Ascending aorta (tissue), 2 donors: ENCODE measurements around the gene LLGL2. TPM values are rescaled to one million over a fixed set of nuclear protein-coding genes. Genes with fewer than 3 reads are reported as not detected.
A peak's percentile ranks its signal among the peaks of the same experiment; 100 is the strongest.

ENCODE experiments used
- DNase-seq, 2 donors: peaks; one replicate each; pipeline ENCODE4 v3.0.0-alpha.2; 2019; ENCODE audit warnings: low spot score in 2 of 2
- H3K27ac ChIP-seq, 2 donors: fragments of 200-600 bp; sonication (generic); one replicate each; pipeline ENCODE4 v1.5.1; 2016 to 2017; ENCODE audit warnings: mild to moderate bottlenecking in 1 of 2
- H3K27me3 ChIP-seq: fragments of 200-600 bp; sonication (generic); one replicate; pipeline ENCODE4 v1.5.1; 2017
- H3K36me3 ChIP-seq, 2 donors: fragments of 200-600 bp; sonication (generic); one replicate each; pipeline ENCODE4 v1.5.1; 2016
- H3K4me1 ChIP-seq, 2 donors: fragments of 200-600 bp; sonication (generic); one replicate each; pipeline ENCODE4 v1.5.1; 2016 to 2017; ENCODE audit warnings: mild to moderate bottlenecking in 1 of 2
- H3K4me3 ChIP-seq, 2 donors: fragments of 200-600 bp; sonication (generic); one replicate each; pipeline ENCODE4 v1.5.1; 2016 to 2017; ENCODE audit warnings: mild to moderate bottlenecking in 1 of 2
- H3K9me3 ChIP-seq, 2 donors: fragments of 200-600 bp; sonication (generic); one replicate each; pipeline ENCODE4 v1.5.1; 2016
- intact Hi-C: fragments of 100-400 bp; cut with DNase I; formaldehyde crosslinking; loops from one replicate; pipeline ENCODE4 v1.15.1; 2023
- total RNA-seq: library from RNA; depleted of rRNA; stranded (reverse); fragments of >200 nt; gene quantifications from one replicate; pipeline ENCODE4 v1.1.0, GENCODE V29; 2016
- TF ChIP-seq, protein P1 (sequence below), 3 experiments: fragments of 200-600 bp in 2 of 3; fragments of 450-650 bp in 1 of 3; sonication (generic) in 2 of 3; IDR thresholded peaks; one replicate each; pipeline ENCODE4 v1.5.1; 2016 to 2019; ENCODE audit warnings: antibody characterized with exemption in 3 of 3, mild to moderate bottlenecking in 1 of 3, moderate library complexity in 1 of 3

LLGL2 gene
- total RNA-seq, 1 donor from 2014 or later: 41.8 TPM

DNA sequence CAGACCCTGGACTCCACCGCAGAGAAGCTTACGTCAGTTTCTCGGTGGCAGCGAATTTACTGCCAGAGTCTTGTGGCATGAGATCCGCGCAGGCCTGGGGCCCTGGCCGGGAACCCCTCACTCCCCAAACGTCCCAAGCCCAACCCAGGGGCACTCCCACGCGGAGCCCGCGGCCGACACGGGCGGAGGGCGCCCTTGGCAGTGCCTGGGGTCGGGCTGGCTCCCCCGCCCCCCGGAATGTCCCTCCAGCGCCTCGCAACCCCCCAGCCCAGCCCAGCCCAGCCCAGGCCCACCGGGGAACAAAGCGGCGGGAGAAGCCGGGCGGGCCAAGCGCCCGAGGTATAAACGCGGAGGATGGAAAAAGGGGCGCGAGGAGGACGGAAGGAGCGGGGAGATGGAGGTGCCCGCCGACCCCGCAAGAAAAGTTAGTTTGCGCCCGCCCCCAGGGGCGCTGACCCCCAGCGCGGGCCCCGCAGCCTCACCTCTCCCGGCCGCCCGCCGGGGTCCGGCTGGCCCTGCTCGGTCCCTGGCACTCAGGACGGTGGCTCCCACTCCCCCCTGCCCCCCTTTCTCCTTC, 10.5 kb upstream of the LLGL2 start:
- peak overlapping the region; percentile 78 to 82 for H3K4me3 ChIP-seq
- H3K27ac ChIP-seq: peak overlapping the region; percentile 74 to 88
- no peak for DNase-seq
- no peaks in the 10 kb centered on the region for H3K9me3 ChIP-seq
- intact Hi-C loops: loop anchor here (1.0 to 10.0 kb wide), 5 partner anchors 58 to 480 kb away; partner anchors contain the start of genes GRB2 and TMEM94
- no peaks in the 10 kb centered on the region for H3K27me3 ChIP-seq
- TF ChIP-seq, protein P1, sequence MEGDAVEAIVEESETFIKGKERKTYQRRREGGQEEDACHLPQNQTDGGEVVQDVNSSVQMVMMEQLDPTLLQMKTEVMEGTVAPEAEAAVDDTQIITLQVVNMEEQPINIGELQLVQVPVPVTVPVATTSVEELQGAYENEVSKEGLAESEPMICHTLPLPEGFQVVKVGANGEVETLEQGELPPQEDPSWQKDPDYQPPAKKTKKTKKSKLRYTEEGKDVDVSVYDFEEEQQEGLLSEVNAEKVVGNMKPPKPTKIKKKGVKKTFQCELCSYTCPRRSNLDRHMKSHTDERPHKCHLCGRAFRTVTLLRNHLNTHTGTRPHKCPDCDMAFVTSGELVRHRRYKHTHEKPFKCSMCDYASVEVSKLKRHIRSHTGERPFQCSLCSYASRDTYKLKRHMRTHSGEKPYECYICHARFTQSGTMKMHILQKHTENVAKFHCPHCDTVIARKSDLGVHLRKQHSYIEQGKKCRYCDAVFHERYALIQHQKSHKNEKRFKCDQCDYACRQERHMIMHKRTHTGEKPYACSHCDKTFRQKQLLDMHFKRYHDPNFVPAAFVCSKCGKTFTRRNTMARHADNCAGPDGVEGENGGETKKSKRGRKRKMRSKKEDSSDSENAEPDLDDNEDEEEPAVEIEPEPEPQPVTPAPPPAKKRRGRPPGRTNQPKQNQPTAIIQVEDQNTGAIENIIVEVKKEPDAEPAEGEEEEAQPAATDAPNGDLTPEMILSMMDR (IDR thresholded peaks at IDR 0.05): no peak
- peaks cover 0 to 2% of the 10 kb centered on the region in 2 donors for H3K36me3 ChIP-seq
- H3K4me1 ChIP-seq: peaks cover 25 to 47% of the 10 kb centered on the region in 2 donors

DNA sequence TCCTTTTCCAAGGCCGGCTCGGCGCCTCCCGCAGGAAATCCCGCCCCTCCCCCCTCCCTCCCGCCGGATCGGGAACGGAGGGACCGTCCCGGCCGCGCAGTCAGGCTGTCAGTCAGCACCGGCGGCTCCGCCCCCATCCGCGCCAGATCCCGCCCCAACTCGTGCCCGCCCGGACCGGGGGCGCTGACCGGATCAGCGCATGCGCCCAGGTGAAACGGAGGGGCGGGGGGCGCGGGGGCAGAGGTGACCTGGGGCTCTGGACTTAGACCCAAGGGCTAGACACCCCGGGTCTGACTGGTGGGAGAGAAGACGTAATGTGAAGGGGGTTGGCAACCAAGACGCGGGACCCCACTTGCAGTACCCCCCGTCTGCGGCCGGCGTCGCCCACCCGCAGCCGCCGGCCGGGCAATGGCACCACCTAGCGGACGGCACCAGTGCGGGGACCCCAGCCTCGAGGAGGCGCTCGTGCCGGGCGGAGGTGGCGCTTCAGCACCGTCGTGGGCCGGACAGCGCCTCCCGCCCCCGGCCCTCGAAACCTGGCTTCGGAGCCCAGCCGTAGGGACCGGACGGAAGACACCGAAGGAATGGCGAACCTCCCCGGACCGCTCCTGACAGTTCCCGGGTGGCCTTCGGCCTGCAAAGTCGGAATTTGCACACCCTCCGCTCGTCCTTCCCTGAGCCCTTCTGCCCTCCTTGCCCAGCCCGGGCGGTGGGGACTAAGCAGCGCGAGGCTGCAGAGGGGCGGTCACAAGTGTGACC, 9.8 kb upstream of the LLGL2 start, which contains the start of gene CASKIN2:
Gene CASKIN2, minus strand, starts transcription at position 42 of the 759 bp plus-strand sequence. CDS start 1,733 bp downstream, outside the sequence.
- Histone ChIP-seq H3K27ac (peak within 1 kb of the TSS; percentile 74 to 88), H3K4me1 (peaks cover 25 to 41% of the 10 kb centered on the region in 2 donors)
- intact Hi-C loops: loop anchor here (1.0 to 10.0 kb wide), 5 partner anchors 59 to 481 kb away; partner anchors contain the start of genes GRB2 and TMEM94

DNA sequence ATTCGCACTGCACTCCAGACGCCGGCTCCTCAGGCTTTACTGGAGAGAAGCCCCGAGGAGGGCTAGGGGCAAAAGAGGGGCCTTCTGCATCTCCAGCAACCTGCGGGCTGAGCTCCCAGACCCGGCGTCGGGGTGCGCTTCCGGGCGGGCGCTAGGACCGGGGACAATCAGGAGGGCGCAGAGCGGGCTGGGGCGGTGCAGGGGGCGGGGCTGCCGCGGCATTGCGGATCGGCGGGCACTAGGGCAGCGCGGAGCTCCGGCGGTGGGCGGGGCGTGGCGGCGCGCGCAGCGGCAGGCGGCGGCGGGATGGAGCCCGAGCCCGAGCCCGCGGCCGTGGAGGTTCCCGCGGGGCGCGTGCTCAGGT, 9.3 kb upstream of the LLGL2 start, which contains the start of gene TSEN54:
Gene TSEN54, plus strand, starts transcription at position 274 of the 364 bp plus-strand sequence. Its CDS starts 33 bp downstream, at position 307.
- peak within 1 kb of the TSS; percentile 74 to 88 for H3K27ac ChIP-seq
- TF ChIP-seq, protein P1 (IDR thresholded peaks at IDR 0.05): no peak
- no peaks in the 10 kb centered on the region for H3K27me3 ChIP-seq
- peaks cover 0 to 4% of the 10 kb centered on the region in 2 donors for H3K36me3 ChIP-seq
- no peaks in the 10 kb centered on the region for H3K9me3 ChIP-seq
- intact Hi-C loops: loop anchor here (10.0 kb wide), 1 partner anchor 481 kb away; no protein-coding TSS in a partner anchor
- H3K4me1 ChIP-seq: peaks cover 23 to 38% of the 10 kb centered on the region in 2 donors
- DNase-seq: peak; percentile 65 to 96
- peak within 1 kb of the TSS; percentile 78 to 82 for H3K4me3 ChIP-seq

More for the DNA sequence above, 9.8 kb upstream of the LLGL2 start, which contains the start of gene CASKIN2:
- peak; percentile 77 to 96 for DNase-seq
- no peaks in the 10 kb centered on the region for H3K9me3 ChIP-seq
- peak within 1 kb of the TSS; percentile 78 to 82 for H3K4me3 ChIP-seq
- peaks cover 0 to 4% of the 10 kb centered on the region in 2 donors for H3K36me3 ChIP-seq
- TF ChIP-seq, protein P1 (IDR thresholded peaks at IDR 0.05): peak; percentile 99 to 100 (median 99)
- no peaks in the 10 kb centered on the region for H3K27me3 ChIP-seq

DNA sequence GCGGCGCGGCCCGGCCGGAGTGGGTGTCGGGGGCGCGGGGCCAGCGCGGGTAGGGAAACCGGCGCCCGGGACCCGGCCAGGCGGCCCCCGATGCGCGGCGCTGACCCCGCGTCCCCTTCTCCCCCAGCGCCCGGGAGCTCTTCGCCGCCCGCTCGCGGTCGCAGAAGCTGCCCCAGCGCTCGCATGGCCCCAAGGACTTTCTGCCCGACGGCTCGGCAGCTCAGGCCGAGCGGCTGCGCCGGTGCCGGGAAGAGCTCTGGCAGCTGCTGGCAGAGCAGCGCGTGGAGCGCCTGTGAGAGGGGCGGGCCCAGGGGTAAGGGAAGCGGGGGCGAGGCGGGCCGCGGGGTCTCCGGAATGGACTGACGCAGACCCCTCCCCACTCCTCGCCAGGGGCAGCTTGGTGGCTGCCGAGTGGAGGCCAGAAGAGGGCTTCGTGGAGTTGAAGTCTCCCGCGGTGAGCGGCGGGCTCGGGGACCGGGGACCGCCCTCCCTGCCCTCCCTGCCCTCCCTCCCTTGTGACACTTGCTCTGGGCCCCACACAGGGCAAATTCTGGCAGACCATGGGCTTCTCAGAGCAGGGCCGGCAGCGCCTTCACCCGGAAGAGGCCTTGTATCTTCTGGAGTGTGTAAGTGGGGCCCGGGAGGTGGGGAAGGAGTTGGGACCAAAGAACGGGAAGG, 8.7 kb upstream of the LLGL2 start:
- intact Hi-C loops: loop anchor here (10.0 kb wide), 1 partner anchor 482 kb away; no protein-coding TSS in a partner anchor
- DNase-seq: no peak
- Histone ChIP-seq H3K27me3 (no peaks in the 10 kb centered on the region), H3K27ac (peak overlapping the region; percentile 64 to 73), H3K36me3 (peaks cover 0 to 9% of the 10 kb centered on the region in 2 donors), H3K9me3 (no peaks in the 10 kb centered on the region), H3K4me3 (peak overlapping the region; percentile 78 to 82), H3K4me1 (peaks cover 18 to 33% of the 10 kb centered on the region in 2 donors)
- TF ChIP-seq, protein P1 (IDR thresholded peaks at IDR 0.05): no peak

DNA sequence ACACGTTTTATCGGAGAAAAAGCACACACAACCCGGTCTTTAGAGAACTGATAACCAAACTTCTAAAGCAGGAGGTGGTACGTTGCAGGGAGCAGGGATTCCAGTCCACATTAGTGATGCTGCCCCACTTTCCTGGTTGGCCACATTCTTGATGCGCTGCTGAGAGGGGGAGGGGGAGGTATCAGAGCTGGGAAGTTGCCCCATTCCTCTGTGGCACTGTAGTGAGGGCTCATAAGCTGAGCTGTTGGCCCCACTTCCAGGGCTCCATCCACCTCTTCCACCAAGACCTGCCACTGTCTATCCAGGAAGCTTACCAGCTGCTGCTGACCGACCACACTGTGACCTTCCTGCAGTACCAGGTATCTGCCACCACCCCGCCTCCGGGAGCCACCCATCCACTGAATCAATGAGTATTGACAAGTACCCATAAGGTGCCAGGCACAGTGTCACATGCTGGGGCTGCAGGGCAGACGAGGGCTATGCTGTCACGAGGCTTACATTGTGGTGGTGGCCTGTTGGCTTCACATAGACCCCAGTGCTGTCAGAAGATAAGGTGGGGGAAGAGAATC, 8.1 kb upstream of the LLGL2 start:
- DNase-seq: no peak
- peak overlapping the region; percentile 78 to 82 for H3K4me3 ChIP-seq

More for the DNA sequence above, 8.1 kb upstream of the LLGL2 start:
- intact Hi-C loops: loop anchor here (10.0 kb wide), 1 partner anchor 483 kb away; no protein-coding TSS in a partner anchor
- Histone ChIP-seq H3K9me3 (no peaks in the 10 kb centered on the region), H3K27ac (no peak overlapping the region), H3K36me3 (peaks cover 0 to 12% of the 10 kb centered on the region in 2 donors), H3K27me3 (no peaks in the 10 kb centered on the region), H3K4me1 (peaks cover 17 to 27% of the 10 kb centered on the region in 2 donors)
- TF ChIP-seq, protein P1 (IDR thresholded peaks at IDR 0.05): no peak
